ENCODE results near the gene NXN.

DNA sequence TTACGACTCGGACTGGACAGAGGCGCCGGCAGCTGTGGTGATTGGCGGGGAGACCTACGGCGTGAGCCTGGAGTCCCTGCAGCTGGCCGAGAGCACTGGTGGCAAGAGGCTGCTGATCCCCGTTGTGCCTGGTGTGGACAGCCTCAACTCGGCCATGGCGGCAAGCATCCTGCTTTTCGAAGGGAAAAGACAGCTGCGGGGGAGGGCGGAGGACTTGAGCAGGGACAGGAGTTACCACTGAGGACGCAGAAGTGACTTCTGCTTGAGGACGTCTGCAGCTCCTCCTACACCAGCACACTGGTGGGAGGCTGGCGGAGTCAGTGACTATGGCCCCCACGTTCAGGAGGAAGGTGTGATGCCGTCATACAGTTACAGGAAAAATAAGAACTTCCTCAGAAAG lies 187.7 kb downstream of the NXN start:
- no peak for TF ChIP-seq POLR2A (IDR thresholded peaks at IDR 0.05)
- TF ChIP-seq CTCF (IDR thresholded peaks at IDR 0.05), result no peak
- TF ChIP-seq POLR2AphosphoS5 (IDR thresholded peaks at IDR 0.05), result no peak

All from gastroesophageal sphincter (tissue), 3 donors.